ENCODE measurements around the gene MEI1. TPM values are rescaled to one million over a fixed set of nuclear protein-coding genes. Genes with fewer than 3 reads are reported as not detected.

Gene MEI1
- total and polyA plus RNA-seq, 3 donors from 2014 or later: 43.5 to 103 (median 47.6) TPM

- H3K27ac ChIP-seq: no peak overlapping the region
- no peaks in the 10 kb centered on the region for H3K9me3 ChIP-seq
- no peaks in the 10 kb centered on the region for H3K27me3 ChIP-seq
- TF ChIP-seq CTCF (IDR thresholded peaks at IDR 0.05) (no peak), POLR2A (IDR thresholded peaks at IDR 0.05) (no peak)
- DNase-seq: no peak
- no peak overlapping the region for H3K4me3 ChIP-seq
- 77 to 80% methylated on average over 6 of the region's 6 CpGs for WGBS, 2 donors
- intact Hi-C loops (cut with DNase I; ENCODE audit: low total_unique reads): no loop called here
- H3K4me1 ChIP-seq: peaks cover 18% of the 10 kb centered on the region
- H3K36me3 ChIP-seq (ENCODE audit: low read depth, missing control alignments): no peaks in the 10 kb centered on the region
These were observed 132.1 kb downstream of the MEI1 start for GRCh38 chr22:41831383-41831782.

GRCh38 chr22:41831828-41832552 lies 132.7 kb downstream of the MEI1 start:
- H3K4me1 ChIP-seq: peaks cover 12% of the 10 kb centered on the region
- WGBS, 2 donors: 7 to 21% methylated on average over 9 to 17 of the region's 17 CpGs
- H3K9me3 ChIP-seq: no peaks in the 10 kb centered on the region
- DNase-seq: no peak
- peak overlapping the region; percentile 98 for H3K27ac ChIP-seq
- H3K36me3 ChIP-seq (ENCODE audit: low read depth, missing control alignments): no peaks in the 10 kb centered on the region
- no peak for TF ChIP-seq CTCF (IDR thresholded peaks at IDR 0.05)
- TF ChIP-seq POLR2A (IDR thresholded peaks at IDR 0.05): no peak
- H3K4me3 ChIP-seq: peak overlapping the region; percentile 87 to 96
- no peaks in the 10 kb centered on the region for H3K27me3 ChIP-seq
- intact Hi-C loops (cut with DNase I; ENCODE audit: low total_unique reads): no loop called here

GRCh38 chr22:41832553-41833368 lies 133.5 kb downstream of the MEI1 start, which contains the start of gene SREBF2:
Gene SREBF2, plus strand, starts transcription at chr22:41833105. Its CDS starts 166 bp downstream, at chr22:41833271.
- intact Hi-C loops (cut with DNase I; ENCODE audit: low total_unique reads): no loop called here

GRCh38 chr22:41833369-41834004 lies 134.2 kb downstream of the MEI1 start:
- H3K4me1 ChIP-seq: peaks cover 10% of the 10 kb centered on the region
- TF ChIP-seq CTCF (IDR thresholded peaks at IDR 0.05) (no peak), POLR2A (IDR thresholded peaks at IDR 0.05) (no peak)
- 0% methylated on average over 83 of the region's 86 CpGs; no CpG with 5 or more reads in 1 of the 2 donors for WGBS, 2 donors
- peak overlapping the region; percentile 87 to 96 for H3K4me3 ChIP-seq
- intact Hi-C loops (cut with DNase I; ENCODE audit: low total_unique reads): no loop called here
- no peaks in the 10 kb centered on the region for H3K27me3 ChIP-seq
- no peaks in the 10 kb centered on the region for H3K36me3 ChIP-seq (ENCODE audit: low read depth, missing control alignments)
- peak overlapping the region; percentile 98 for H3K27ac ChIP-seq
- DNase-seq: peak; percentile 62
- no peaks in the 10 kb centered on the region for H3K9me3 ChIP-seq

More at GRCh38 chr22:41832553-41833368, 133.5 kb downstream of the MEI1 start, which contains the start of gene SREBF2:
- Histone ChIP-seq H3K27me3 (no peaks in the 10 kb centered on the region), H3K27ac (peak within 1 kb of the TSS; percentile 98), H3K36me3 (ENCODE audit: low read depth, missing control alignments) (no peaks in the 10 kb centered on the region), H3K4me1 (peaks cover 10% of the 10 kb centered on the region), H3K9me3 (no peaks in the 10 kb centered on the region), H3K4me3 (peak within 1 kb of the TSS; percentile 87 to 96)
- peak; percentile 100 for DNase-seq
- TF ChIP-seq POLR2A (IDR thresholded peaks at IDR 0.05): peak; percentile 22
- peak in 1 of 3 experiments; percentile 14 for TF ChIP-seq CTCF (IDR thresholded peaks at IDR 0.05)
- WGBS, 2 donors: 0% methylated on average over 19 to 36 of the region's 75 CpGs

Data from testis (tissue), 3 donors.